ENCODE measurements around the gene LAMA2. TPM values are rescaled to one million over a fixed set of nuclear protein-coding genes. Genes with fewer than 3 reads are reported as not detected.

LAMA2 gene
- total RNA-seq, 1 experiment from 2014 or later: 2.2 TPM

DNA sequence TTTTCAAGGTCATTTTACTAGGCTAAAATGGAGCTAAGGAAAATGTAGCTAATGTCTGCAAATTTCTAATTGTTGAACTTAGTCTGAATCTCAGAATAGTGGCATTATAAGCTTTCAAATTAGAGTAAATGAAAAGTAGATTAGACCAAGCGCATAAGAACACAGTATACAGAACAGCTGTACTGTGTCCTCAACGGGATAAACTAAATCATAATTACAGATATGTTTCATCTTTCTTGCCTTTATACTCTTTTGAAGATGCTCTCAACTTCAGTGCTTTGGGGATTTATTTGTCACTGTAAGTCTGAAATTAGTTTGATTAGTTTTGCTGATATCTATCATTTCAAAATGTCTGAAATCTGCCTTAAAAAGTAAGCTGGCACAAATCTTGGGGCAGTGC, 305.4 kb downstream of the LAMA2 start:
- intact Hi-C loops (cut with micrococcal nuclease): no loop called here
- CTCF ChIA-PET: interaction anchor here (0.6 kb wide), 1 partner anchor 71 kb away, joined by 3 read pairs; no protein-coding TSS in a partner anchor
- DNase-seq (ENCODE audit: unreplicated experiment): no peak
- Mint-ChIP-seq H3K36me3 (ENCODE audit: insufficient read depth, unreplicated experiment) (no peaks in the 10 kb centered on the region), H3K27ac (ENCODE audit: low read depth, unreplicated experiment) (no peak overlapping the region), H3K4me1 (ENCODE audit: insufficient read depth, unreplicated experiment) (peaks cover 15% of the 10 kb centered on the region), H3K9me3 (ENCODE audit: unreplicated experiment) (no peaks in the 10 kb centered on the region), H3K4me3 (ENCODE audit: unreplicated experiment) (no peak overlapping the region), H3K27me3 (ENCODE audit: insufficient read depth, unreplicated experiment) (no peaks in the 10 kb centered on the region)
- POLR2A ChIA-PET: interaction anchor here (1.2 kb wide), 1 partner anchor 26 kb away, joined by 3 read pairs; no protein-coding TSS in a partner anchor
- BruUV-seq (replicated peaks): no TSS peak
- TF ChIP-seq, protein P1, sequence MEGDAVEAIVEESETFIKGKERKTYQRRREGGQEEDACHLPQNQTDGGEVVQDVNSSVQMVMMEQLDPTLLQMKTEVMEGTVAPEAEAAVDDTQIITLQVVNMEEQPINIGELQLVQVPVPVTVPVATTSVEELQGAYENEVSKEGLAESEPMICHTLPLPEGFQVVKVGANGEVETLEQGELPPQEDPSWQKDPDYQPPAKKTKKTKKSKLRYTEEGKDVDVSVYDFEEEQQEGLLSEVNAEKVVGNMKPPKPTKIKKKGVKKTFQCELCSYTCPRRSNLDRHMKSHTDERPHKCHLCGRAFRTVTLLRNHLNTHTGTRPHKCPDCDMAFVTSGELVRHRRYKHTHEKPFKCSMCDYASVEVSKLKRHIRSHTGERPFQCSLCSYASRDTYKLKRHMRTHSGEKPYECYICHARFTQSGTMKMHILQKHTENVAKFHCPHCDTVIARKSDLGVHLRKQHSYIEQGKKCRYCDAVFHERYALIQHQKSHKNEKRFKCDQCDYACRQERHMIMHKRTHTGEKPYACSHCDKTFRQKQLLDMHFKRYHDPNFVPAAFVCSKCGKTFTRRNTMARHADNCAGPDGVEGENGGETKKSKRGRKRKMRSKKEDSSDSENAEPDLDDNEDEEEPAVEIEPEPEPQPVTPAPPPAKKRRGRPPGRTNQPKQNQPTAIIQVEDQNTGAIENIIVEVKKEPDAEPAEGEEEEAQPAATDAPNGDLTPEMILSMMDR (IDR thresholded peaks at IDR 0.05; ENCODE audit: unreplicated experiment): no peak

DNA sequence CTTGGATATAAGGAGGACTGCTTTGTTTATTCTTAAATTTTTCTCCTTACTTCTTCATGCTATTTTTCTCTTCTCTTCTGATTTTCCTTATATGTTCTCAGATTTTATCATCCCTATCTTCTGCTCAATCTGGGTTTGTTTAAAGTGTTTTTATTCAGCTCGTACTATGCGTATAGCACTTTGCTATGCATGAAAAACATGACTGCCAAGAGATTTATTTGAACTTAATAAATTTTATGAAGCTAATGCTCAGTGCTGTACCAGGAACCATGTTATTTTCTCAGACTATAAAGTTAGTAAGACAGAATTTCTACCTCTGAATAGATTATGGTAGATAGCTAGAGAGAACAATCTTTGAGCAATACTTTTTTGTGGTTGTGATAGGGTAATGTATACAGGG, 305.9 kb downstream of the LAMA2 start:
- ChIA-PET POLR2A (interaction anchor here (1.2 kb wide), 1 partner anchor 26 kb away, joined by 3 read pairs; no protein-coding TSS in a partner anchor), CTCF (interaction anchor here (0.6 kb wide), 1 partner anchor 71 kb away, joined by 3 read pairs; no protein-coding TSS in a partner anchor)
- no peaks in the 10 kb centered on the region for H3K9me3 Mint-ChIP-seq (ENCODE audit: unreplicated experiment)

DNA sequence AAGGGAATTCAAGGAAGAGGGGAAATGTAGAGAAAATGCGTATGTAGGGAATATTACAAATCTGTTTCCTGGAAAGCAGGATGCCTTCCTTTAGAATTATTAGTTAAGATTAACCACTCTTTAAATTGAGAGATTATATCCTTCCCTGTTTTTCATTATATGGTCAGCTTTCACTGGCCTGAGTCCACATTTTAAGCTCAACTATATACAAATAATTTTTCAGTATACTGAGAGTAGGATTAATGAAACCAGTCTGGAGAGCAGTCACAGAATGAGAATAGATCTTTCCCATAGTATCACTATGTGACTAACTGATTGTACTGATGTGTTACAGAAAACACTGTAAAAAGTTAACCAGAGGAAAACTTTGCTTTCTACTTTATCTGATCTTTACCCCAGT, 306.3 kb downstream of the LAMA2 start:
- Mint-ChIP-seq H3K4me3 (ENCODE audit: unreplicated experiment) (no peak overlapping the region), H3K27ac (ENCODE audit: low read depth, unreplicated experiment) (no peak overlapping the region), H3K9me3 (ENCODE audit: unreplicated experiment) (no peaks in the 10 kb centered on the region), H3K4me1 (ENCODE audit: insufficient read depth, unreplicated experiment) (peaks cover 6% of the 10 kb centered on the region), H3K36me3 (ENCODE audit: insufficient read depth, unreplicated experiment) (no peaks in the 10 kb centered on the region), H3K27me3 (ENCODE audit: insufficient read depth, unreplicated experiment) (no peaks in the 10 kb centered on the region)
- DNase-seq (ENCODE audit: unreplicated experiment): no peak
- intact Hi-C loops (cut with micrococcal nuclease): no loop called here
- TF ChIP-seq, protein P1 (IDR thresholded peaks at IDR 0.05; ENCODE audit: unreplicated experiment): no peak
- BruUV-seq (replicated peaks): no TSS peak
- ChIA-PET CTCF (no interaction called here), POLR2A (interaction anchor here (1.2 kb wide), 1 partner anchor 27 kb away, joined by 3 read pairs; no protein-coding TSS in a partner anchor)

More for the DNA sequence above, 305.9 kb downstream of the LAMA2 start:
- Mint-ChIP-seq H3K4me1 (ENCODE audit: insufficient read depth, unreplicated experiment) (peaks cover 10% of the 10 kb centered on the region), H3K27me3 (ENCODE audit: insufficient read depth, unreplicated experiment) (no peaks in the 10 kb centered on the region), H3K4me3 (ENCODE audit: unreplicated experiment) (no peak overlapping the region), H3K27ac (ENCODE audit: low read depth, unreplicated experiment) (no peak overlapping the region), H3K36me3 (ENCODE audit: insufficient read depth, unreplicated experiment) (no peaks in the 10 kb centered on the region)
- BruUV-seq (replicated peaks): no TSS peak
- no peak for DNase-seq (ENCODE audit: unreplicated experiment)
- TF ChIP-seq, protein P1 (IDR thresholded peaks at IDR 0.05; ENCODE audit: unreplicated experiment): no peak
- intact Hi-C loops (cut with micrococcal nuclease): no loop called here

DNA sequence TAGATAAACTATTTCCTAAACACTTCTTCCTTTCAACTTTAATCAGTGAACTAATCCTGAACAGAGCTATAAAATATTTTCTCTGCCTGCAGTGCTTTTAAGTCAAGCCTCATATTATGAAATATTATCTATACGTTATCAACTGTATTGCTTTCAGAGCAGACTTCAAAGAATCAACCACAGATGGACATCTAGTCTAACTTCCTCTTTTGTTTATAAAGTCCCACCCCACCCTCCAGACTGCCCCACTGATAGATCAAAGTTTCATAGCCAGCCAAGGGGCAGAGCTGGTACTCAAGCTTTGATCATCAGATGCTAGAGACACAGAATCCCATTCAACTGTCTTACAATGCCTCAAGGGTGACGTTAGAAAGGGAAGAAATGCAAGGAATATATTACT, 308.3 kb downstream of the LAMA2 start:
- Mint-ChIP-seq H3K36me3 (ENCODE audit: insufficient read depth, unreplicated experiment) (no peaks in the 10 kb centered on the region), H3K27me3 (ENCODE audit: insufficient read depth, unreplicated experiment) (no peaks in the 10 kb centered on the region), H3K4me1 (ENCODE audit: insufficient read depth, unreplicated experiment) (no peaks in the 10 kb centered on the region), H3K4me3 (ENCODE audit: unreplicated experiment) (no peak overlapping the region), H3K27ac (ENCODE audit: low read depth, unreplicated experiment) (no peak overlapping the region), H3K9me3 (ENCODE audit: unreplicated experiment) (no peaks in the 10 kb centered on the region)
- CTCF ChIA-PET: interaction anchor here (0.6 kb wide), 1 partner anchor 1472 kb away, joined by 3 read pairs; no protein-coding TSS in a partner anchor
- no TSS peak for BruUV-seq (replicated peaks)
- no peak for DNase-seq (ENCODE audit: unreplicated experiment)
- POLR2A ChIA-PET: no interaction called here
- TF ChIP-seq, protein P1 (IDR thresholded peaks at IDR 0.05; ENCODE audit: unreplicated experiment): no peak
- intact Hi-C loops (cut with micrococcal nuclease): no loop called here
